ENCODE data around the gene LRCH1.
A peak's percentile ranks its signal among the peaks of the same experiment; 100 is the strongest.

LRCH1 gene

DNA sequence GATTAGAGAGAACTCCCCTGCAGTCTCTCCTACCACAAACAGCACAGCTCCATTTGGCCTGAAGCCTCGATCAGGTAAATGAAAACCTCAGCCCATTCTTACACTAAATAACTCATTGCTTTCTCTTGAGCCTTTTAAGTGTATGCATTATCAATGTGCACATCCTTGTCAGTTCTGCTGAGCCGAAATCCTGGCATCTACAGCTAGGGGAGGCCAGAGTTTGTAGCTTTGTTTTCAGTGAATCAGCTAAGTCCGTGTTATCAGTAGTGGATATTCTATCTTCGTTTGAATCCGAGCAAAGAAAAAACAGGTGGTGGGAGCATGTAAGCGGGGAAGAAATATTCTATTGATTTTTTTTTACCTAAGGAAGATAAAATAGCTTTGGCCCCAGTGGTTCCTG lies 159.6 kb downstream of the LRCH1 start:
- no peak for DNase-seq (ENCODE audit: low read depth in 2 of 2)

DNA sequence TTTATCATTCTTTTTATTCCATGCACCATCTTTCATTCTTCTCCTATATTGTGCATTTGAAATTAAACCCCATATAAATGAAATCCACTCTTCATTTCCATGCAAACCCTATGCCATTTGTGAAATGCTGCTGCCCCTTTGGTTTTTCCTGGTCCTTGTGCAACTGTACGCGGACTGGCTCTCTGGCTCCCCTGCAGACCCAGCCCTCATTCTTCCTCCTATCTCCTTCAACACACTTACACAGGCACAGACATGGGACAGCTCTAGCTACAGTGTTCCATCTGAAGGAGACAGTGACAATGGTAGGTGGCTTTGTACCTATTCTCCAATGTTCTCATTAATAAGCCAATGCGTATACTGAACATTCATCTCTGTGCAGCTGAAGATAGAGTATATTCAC lies 162.4 kb downstream of the LRCH1 start:
- no peak for DNase-seq (ENCODE audit: low read depth in 2 of 2)

DNA sequence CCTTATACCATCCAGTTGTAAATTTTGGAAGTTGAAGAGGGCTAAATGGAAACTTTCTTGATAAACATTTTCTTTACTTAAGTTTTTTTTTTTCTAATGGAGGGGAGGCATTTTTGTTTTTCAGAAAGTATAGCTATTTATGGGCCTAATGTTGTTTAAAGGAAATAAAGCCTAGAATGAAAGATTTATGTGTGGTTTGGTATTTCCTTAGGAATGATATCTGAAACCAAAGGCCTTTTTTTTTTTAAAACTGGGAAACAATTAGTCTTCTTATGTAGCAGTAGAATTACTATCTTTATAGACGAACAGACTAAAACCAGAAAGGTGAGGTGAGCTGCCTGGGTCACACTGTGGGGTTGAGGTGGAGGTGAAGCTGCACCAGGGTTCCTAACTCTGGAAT lies 163.9 kb downstream of the LRCH1 start:
- no peak for DNase-seq (ENCODE audit: low read depth in 2 of 2)

DNA sequence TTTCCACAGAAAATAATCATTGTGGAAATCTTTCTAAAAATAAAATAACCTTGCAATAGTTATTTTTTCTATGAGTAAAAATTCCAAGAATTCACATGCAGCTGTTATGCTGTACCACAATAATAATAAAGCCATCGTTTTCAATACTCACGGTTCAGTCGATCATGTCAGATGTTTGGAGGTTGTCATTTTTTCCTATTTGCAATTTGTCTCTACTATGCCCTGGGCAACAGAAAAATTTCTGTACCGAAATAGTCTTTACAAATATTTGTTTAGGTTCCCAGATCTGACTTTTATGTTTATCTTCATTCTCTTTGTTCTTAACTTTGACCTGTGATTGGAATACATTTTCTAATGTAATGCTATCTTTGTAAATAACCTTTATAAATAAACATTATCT lies 164.3 kb downstream of the LRCH1 start:
- no peak for DNase-seq (ENCODE audit: low read depth in 2 of 2)

DNA sequence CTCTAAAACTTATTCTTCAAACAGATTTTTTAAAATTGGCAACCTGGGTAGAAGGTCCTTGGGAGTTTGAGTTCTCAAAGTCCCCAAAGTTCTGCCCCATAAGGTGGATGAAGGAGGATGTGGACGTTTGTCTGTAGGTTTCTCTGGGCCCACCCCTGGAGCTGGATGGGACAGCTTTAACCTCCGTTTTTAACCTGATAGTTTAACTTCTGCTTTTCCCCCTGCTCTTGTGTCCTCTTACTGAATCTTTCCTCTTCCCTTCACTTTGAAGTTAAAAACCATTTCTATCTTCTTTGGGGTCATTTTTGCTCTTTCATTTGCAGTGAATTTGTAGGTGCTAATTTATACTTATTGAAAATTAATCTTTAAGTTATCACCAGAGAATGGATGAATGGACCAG lies 164.9 kb downstream of the LRCH1 start:
- DNase-seq (ENCODE audit: low read depth in 2 of 2), result no peak

DNA sequence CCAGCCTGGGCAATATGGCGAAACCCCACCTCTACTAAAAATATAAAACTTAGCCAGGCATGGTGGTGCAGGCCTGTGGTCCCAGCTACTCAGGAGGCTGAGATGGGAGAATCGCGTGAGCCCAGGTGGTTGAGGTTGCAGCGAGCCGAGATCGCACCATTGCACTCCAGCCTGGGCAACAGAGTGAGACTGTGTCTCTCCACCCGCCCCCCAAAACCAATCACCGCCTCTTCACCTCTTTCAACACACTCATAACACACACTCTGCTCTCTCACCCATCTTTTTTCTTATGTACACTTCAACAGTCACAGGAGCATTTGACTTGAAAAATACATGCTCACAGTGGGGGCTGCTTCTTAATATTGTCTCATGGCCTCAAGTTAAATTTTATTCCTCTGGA lies 167.2 kb downstream of the LRCH1 start:
- no peak for DNase-seq (ENCODE audit: low read depth in 2 of 2)

DNA sequence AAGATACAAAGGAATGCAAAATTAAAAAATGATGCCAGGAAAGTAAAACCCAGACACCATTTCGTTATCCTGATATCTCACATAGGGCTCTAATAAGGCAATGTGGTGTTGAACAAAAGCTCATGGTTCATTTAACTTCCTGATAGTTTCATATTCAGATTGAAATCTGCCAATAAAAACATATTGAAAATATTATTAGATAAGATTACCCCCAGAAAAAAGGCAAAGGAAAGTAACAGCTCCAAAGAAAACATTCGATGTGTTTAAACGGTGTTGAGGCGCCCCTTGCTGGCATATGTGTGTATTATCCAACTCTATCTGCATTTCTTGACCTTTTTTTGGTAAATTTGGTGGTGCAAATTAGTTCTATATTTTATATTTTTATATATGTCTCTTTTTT lies 168.1 kb downstream of the LRCH1 start:
- DNase-seq (ENCODE audit: low read depth in 2 of 2), result peak; percentile 18 to 22

DNA sequence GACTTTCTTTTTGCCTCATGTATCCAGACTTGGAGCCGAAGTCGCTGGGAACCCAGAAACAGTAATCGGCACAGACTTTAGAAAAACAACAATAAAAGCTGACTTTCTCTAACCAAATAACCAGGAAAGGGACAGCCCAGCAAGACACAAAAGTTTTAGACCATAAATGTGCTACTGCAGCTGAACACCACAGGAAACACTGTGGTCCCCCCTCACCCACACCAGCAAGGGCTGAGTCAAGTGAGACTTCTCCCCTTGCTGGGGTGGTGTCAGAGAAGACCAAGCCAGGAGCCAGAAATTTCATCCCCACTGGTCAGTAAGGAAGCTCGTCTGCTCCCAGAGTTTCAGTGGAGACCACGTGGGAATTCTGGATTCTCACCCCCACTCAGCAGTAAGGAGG lies 173.4 kb downstream of the LRCH1 start:
- no peak for DNase-seq (ENCODE audit: low read depth in 2 of 2)

DNA sequence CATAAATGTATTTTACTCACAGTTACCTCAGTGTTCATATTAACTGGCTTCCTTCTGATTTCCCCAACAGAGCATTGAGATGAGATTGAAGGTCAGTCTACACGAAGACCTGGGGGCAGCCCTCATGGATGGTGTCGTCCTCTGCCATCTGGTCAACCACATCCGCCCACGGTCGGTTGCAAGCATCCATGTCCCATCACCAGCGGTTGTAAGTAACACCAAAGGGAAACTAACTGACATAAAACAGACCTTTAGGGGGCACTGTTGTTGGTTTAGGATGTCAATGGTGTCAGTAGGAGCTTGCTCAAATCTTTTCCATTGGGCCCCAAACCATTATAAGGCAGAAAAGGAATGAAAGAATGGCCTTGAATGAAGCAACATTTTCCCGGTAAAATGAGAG lies 175.8 kb downstream of the LRCH1 start:
- no peak for DNase-seq (ENCODE audit: low read depth in 2 of 2)

DNA sequence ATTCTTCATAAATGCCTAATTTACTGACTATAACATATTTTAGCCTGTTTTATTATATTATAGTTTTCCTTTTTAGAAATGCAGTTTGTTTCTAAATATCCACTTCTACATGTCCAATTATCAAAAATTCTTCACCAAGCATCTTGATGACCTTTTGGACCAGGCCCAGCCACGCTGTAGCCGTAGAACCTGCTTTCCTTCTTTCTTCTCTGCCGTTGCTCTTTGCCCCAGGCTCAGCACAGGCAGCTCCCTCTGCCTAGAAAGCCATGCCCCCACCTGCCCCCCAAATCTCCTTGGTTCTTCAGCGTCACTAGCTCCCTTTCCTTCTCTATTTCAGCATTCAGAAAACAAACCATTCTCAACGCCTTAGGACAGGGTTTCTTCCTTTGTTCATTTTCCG lies 178.6 kb downstream of the LRCH1 start:
- DNase-seq (ENCODE audit: low read depth in 2 of 2), result no peak

DNA sequence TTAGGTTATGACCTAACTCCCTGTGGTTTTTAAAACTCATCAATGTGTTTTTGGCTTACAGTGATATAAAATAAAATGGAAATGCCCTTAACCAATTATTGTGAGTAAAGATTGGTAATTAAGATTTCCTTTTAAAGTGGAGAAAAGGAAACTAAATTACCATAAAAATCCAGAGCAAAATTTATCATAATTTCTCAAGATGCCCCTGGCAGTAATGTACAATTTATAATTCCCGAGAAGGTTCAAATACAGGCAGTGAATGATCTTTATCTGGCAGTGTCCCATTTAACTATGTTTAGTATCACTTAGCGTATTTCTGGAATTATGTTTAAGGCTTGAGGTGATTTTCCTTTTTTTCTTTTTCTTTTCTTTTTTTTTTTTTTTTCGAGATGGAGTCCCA lies 182.5 kb downstream of the LRCH1 start:
- DNase-seq (ENCODE audit: low read depth in 2 of 2), result no peak

DNA sequence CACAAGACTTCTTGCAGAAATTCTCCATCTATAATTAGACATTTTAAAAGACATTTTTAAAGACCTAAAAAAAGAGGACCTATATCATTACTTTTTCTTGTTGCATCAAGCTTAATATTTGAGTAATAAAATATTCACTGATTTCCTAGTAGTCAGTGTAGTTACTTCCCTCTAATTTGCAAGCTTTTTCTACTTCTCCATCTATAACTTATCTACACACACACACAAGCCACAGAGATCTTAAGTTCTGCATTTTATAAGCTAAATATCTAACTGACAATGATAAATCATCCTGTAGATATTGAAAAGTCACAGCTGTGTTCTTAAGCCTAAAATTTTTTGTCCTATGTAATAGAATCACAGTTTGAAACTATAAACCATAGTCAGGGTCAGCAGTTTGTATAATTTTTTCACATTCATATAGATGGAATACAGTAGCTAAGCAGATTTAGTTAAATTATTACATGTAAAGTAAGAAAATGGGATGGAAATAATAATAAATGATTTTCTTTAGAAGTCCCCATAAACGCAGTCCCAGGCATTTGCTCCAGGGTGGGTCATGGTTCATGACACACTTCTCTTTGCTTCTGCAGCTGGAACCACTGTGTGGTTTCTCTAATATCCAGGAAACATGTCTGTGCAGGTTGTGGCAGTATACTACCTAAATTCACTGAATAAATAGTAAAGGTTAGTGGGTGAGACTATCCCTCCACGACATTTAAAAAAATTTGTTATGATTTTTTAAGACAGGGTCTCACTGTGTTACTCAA lies 183.8 kb downstream of the LRCH1 start:
- DNase-seq (ENCODE audit: low read depth in 2 of 2), result no peak

DNA sequence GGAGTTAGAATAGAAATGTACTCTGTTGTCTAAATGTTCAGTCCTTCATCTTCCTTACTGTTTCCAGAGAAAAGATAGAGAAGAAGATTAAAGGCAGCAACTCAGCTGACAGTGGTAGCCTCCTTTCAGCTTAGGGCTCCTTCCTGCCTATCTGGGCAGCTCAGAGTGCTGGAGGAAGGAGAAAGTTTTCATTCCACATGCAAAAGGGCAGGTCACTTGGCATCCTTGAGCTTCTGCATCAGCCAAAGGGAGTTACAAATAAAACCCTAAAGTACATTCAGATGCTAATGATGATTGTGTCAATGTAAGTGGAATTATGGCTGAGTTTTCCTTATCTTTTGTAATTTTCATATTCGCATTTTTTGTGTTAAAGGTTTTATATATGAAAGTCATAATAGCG lies 185.1 kb downstream of the LRCH1 start:
- DNase-seq (ENCODE audit: low read depth in 2 of 2), result no peak

DNA sequence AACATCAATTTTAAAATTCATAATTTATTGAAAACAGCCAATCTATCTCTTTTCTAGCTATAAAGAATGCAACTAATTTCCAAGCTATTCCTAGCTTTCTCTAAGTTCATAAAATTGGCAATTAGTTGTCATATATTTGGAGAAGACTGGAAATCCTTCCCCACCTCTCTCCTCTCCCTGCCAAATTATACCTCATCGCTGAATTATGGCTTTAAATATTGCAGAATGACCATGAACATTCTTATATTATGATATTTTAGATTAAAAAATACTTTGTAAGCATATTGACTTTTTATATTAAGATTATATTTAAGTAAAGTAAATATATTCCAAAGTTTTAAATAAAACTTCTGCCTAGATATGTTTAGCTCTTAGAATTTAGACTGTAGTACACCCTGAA lies 185.8 kb downstream of the LRCH1 start:
- DNase-seq (ENCODE audit: low read depth in 2 of 2), result no peak

DNA sequence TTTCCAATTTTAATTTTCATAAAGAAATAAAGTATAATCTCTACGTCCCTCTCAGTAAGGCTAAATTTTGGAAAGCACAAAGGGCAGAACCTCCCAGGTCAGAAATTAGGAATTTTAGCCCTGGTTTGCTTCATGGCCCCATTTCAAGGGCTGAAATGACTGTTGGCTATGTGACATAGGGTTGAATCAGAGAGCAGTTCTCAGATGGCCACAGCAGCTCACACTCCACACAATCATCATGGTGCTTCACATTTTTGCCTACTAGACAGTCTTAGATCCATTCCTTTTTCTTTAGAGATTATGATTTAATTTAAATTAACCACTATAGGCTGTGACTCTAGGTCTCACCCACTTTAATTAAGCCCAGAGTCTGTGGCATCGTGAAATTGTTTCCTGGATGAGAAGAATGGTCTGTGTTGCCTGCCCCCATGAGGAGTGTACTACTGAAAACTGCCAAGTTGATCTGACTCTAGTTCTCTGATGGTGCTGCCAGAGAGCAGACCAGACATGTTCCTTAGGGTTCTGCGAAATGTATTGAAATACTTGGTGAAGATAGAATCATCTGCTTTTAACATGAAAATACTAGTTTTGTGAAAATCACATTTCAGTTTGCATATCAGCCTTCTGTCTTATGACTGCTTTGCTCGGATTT lies 186.6 kb downstream of the LRCH1 start:
- no peak for DNase-seq (ENCODE audit: low read depth in 2 of 2)

DNA sequence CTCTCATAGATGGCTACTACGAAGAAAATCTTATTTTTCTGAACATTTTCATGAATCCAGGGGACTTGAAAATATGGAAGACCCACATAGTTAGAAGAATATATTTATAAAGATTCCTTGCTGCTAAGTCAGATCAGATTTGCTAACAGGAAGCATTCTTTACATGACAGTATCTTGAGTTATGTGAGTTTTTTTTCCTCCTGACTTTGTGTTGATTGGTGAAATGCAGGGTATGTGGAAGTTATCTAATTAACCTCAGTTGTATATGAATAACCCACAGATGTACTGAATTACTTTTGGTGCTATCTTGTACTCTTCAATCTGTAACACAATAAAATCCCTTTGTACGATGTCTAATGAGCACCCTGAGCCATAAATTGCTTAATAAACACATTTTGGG lies 190.2 kb downstream of the LRCH1 start:
- DNase-seq (ENCODE audit: low read depth in 2 of 2), result no peak

DNA sequence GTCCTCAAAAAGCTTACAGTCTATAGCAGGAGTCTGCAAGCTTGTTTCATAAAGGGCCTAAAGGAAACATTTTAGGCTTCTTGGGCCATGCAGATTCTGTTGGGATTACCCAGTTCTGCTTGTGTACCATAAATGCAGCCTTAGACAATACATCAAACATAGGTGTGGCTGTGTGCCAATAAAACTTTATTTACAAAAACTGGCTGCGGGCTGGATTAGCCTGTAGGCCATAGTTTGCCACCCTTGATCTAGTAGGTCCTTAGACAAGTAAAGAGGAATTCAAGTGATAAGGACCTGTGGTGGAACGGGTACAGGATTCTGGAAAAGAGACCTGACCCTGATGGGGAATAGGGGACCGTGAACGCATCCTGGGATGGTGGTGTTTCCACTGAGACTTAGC lies 192.1 kb downstream of the LRCH1 start:
- no peak for DNase-seq (ENCODE audit: low read depth in 2 of 2)

DNA sequence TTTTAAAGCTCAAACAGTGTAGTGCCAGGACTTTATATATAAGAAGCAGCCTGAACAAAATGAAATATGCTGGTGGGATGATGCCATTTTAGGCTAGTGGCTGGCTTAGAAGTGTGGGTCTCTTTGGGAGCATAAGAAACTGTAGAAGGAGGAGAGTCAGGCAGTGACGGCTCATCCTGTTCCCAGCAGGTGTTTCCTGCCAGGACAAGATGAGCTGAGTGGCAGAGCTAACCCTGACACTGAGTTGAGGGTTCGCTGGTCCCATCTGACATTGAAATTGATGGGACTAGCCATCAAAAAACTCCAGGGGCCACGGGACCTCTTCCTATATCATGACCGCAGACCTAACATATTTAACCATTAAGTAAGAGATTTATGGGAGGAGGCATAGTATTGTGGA lies 192.7 kb downstream of the LRCH1 start:
- DNase-seq (ENCODE audit: low read depth in 2 of 2), result no peak

DNA sequence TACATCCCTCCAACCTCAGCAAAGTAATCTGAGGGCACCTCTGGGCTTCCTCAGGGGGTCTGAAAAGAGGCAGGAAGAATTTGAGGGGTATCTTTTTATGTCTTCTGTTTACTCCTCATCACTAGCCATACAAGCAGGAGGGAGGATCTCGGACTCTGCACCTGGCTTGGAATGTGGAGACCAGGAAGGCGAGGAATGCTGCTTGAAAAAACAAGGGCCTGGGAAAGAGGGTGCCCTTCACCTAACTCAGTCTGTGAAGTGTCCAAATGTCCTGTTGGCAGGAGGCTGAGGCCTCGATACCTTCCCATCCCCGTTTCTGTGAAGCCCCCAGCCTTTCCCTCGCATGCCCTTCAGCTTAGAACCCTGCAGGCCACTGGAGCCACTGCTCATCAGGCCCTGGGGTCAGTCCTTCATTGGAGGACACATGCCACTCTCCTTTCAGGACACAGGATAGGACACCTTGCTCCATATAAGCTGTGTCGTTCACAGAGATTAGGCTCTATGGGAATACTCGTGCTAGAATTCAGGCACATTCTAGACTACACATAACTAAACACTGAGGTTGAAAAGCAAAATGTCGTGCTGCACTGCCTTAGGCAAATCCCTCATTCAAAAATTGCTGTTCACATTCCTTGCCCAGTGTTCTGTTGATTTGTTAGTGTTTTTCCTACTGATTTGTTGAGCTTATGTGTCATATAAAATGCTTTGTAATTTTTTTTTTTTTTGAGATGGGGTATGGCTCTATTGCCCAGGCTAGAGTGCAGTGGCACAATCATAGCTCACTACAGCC lies 194.3 kb downstream of the LRCH1 start:
- no peak for DNase-seq (ENCODE audit: low read depth in 2 of 2)

DNA sequence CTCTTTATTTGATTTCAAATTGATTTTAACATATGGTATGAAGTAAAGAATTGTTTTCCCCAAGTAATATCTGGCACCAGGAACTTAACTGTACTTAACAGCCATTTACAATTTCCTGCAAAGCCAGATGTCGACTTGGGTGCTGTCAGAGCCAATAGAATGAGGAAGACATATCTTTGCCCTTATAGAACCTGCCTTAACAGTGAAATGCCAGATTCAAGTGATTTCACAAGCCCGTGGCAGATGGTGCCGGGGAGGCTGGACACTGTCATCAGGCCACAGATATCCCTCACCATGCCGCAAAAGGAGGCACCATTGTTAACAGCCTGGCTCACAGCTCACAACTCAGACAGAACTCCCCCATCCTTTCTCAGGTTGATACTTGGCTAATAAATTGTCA lies 195.3 kb downstream of the LRCH1 start:
- DNase-seq (ENCODE audit: low read depth in 2 of 2), result no peak

DNA sequence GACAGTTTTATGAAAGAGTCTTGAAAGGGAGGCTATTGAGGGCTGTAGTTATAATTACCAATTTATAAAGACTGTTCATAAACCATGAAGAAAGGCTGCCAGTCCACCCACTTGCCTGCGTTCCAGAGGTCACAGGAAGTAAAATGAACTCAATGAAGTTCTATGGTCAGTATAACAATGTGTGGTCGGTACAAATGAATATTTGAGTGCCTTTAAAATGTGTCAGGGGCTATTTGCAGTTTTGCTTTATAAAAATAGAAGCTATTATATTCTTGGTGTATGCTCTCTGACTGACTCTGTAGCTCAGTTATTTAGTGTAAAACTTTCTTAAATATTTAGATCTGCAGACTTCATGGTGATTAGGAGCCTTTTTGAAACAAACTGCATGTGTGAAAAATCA lies 197.0 kb downstream of the LRCH1 start:
- DNase-seq (ENCODE audit: low read depth in 2 of 2), result no peak

DNA sequence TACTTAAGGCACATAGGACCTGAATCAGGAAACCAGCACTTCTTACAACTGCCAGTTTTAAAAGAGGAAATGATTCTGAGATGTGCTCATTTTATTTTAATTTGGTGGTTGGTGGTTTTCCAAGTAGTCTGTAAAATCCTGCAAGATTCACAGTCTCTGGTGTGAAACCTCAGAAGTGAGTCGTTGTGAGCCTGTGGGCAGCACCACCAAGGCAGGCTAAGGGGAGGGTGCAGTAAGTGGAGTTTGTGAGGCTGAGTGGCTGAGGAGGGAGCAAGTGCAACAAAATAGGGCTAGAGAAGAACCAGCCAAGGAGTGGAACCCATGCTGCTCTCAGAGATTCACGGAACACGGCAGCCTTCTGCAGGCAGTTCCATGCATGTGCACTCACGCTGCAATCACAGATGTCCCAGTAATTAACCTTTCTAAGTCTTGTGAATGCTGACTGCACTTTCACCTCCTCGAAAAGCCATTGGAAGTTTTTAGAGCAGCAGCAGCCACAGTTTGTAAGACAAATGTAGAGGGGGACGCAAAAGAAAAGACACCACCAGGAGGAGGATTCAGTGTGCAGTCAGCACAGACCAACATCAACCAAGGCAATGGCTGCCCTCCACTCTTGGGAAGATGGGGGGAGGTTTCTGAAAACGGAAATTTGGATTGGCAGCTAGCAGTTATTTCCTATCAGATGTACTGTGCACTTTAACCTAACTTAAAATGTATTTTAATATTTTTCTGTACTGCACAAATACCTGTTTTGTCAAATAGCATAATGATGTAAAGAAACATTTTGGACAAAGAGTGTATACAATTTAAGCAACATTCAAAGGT lies 199.1 kb downstream of the LRCH1 start:
- DNase-seq (ENCODE audit: low read depth in 2 of 2), result peak in 1 of 2 donors; percentile 6
